ACHN (cell line): Measurements from ENCODE around the gene STAMBP.
"Not testable (repeated sequence)": the region's sequence is repeated elsewhere in the genome, so short reads cannot be mapped to it uniquely, and the experiment has no call there.

Experiments used
- DNase-seq: peaks from one replicate; pipeline ENCODE4 v3.0.0-alpha.2; 2015
- in situ Hi-C: cut with HindIII; loops from 2 replicates; pipeline ENCODE4 v1.10.0; 2017; ENCODE audit warnings: low sequenced_read_pairs, low pct_ligation_motif_present, low pct_unique_long_range_greater_than_20kb

STAMBP gene

DNA sequence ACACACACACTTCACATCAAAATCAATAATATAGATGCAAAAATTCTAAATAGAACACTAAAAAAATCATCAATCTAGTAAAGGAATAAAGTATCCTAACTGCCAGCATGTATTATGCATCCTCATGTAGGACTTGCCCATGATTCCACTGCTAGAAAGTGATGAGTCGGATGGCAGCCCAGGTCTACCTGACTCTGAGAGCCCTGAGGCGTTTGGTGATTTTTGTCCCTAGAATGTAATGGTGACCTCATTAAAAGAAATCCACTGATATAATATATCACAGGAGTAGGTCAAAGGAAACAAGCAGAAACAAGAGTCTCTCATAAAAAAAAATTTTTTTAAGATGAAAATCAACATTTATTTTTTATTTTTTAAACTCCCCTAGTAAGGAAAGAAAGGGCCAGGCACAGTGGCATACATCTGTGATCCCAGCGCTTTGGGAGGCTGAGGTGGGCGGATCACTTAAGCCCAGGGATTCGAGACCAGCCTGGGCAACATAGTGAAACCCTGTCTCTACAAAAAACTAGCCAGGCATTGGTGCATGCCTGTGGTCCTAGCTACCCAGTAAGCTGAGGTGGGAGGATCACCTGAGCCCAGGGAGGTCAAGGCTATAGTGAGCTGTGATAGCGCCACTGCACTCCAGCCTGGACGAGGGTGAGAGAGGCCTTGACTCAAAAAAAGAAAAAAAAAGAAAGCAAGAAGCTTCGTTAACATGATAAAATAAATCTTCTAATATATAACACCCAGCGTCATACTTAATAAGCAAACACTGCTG, 39.6 kb downstream of the STAMBP start:
- in situ Hi-C loops = no loop called here
- no peak for DNase-seq

DNA sequence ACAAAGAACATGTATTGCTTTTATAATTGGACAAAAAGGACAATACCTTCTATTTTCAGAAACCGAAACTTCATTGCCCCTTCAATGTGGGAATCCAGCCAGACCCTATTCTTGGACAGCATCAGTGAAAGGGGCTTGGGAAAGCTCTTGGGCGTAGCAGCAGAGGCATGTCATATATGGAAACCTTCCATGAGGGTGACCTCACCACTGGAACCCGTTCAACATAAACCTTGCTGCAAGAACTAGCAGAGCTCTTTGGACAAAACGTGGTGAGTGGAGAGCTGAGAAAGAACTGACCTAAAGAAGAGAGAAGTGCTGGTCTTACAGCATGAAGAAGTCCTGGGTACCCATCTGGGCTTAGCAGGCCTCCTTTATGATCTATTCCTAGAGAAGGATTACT, 41.3 kb downstream of the STAMBP start:
- in situ Hi-C loops = no loop called here
- no peak for DNase-seq

GRCh38 chr2:73877071-73877802, 48.5 kb downstream of the STAMBP start:
- in situ Hi-C loops = no loop called here
- no peak for DNase-seq

DNA sequence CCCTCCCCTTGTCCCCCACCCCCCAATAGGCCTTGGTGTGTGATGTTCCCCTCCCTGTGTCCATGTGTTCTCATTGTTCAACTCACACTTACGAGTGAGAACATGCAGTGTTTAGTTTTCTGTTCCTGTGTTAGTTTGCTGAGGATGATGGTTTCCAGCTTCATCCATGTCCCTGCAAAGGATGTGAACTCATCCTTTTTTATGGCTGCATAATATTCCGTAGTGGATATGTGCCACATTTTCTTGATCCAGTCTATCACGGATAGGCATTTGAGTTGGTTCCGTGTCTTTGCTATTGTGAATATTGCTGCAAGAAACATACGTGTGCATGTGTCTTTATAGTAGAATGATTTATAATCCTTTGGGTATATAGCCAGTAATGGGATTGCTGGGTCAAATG, 49.2 kb downstream of the STAMBP start:
- in situ Hi-C loops, DNase-seq: not testable (repeated sequence)

- no peak for DNase-seq
- in situ Hi-C loops = no loop called here
Measured at GRCh38 chr2:73885406-73885805, 56.6 kb downstream of the STAMBP start.

DNA sequence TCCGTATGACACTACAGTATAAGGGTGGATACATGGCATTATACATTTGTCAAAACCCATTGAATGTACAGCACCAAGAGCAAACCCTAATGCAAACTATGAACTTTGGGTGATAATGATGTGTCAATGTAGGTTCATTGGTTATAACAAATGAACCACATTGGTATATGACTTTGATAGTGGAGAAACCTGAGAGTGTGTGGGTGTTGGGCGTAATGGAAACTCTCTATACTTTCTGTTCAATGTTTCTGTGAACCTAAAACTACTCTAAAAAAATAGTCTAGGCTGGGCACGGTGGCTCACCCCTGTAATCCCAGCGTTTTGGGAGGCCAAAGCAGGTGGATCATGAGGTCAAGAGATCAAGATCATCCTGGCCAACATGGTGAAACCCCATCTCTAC, 57.6 kb downstream of the STAMBP start:
- in situ Hi-C loops = no loop called here
- no peak for DNase-seq

DNA sequence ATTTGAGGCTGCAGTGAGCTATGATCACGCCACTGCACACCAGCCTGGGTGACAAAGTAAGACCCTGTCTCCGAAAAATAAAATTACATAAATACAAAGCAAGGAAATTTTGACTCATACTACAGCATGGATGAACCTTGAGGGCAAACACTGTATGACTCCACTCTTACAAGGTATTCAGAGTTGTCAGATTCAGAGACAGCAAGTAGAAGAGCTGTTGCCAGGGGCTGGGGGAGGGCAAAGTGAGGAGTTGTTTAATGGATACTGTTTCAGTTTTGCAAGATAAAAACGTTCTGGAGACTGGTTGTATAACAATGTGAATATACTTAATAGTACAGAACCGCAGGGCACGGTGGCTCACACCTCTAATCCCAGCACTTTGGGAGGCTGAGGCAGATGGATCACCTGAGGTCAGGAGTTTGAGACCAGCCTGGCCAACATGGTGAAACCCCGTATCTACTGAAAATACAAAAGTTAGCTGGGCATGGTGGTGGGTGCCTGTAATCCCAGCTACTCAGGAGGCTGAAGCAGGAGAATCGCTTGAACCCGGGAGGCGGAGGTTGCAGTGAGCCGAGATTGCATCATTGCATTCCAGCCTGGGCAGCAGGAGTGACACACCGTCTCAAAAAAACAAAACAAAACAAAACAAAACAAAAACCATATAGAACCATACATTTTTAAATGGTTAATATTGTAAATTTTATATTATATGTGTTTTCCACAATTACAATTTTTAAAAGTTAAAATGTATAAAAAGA, 59.0 kb downstream of the STAMBP start:
- in situ Hi-C loops, DNase-seq: not testable (repeated sequence)

GRCh38 chr2:73888388-73888787, 59.6 kb downstream of the STAMBP start:
- in situ Hi-C loops = no loop called here

GRCh38 chr2:73889206-73889605, 60.4 kb downstream of the STAMBP start:
- DNase-seq = no peak

More at GRCh38 chr2:73888388-73888787, 59.6 kb downstream of the STAMBP start:
- DNase-seq = no peak

DNA sequence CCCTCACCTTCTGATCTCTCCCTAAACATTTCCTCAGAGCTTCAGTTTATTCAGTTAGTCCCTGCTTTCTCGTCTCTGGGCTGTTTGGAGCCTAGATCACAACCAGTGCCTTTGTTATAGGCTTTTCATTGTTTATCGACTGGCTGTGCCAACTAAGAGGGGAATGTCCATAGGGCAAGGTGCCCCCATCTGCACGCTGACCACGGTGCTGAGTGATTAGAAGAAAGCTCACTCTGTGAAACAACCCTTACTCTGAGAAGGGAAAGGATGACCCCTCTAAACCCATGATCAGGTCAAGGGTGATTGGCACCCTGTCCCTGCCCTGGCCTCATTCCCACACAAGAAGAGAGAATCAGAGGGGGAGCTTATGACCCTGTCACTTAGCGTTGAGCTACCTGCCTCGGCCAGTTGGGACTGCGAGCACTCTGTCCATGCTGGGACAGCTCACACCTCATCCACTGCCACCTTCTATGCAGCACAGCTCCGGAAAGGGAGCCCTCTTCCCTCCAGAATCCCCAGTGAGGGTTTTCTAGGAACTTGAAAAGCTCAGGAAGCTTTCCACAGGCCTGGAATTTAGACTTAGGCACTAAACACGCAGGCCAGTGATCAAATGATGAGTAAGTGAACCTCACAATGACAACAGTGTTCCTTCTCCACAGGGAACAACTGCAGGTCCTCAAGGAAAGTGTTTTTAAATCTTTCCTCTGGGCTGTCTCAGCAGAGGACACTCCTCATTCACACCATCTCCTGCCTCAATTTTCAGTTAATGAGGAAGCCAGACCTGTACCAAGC, 61.7 kb downstream of the STAMBP start:
- DNase-seq = no peak
- in situ Hi-C loops = no loop called here

More at GRCh38 chr2:73889206-73889605, 60.4 kb downstream of the STAMBP start:
- in situ Hi-C loops = no loop called here

DNA sequence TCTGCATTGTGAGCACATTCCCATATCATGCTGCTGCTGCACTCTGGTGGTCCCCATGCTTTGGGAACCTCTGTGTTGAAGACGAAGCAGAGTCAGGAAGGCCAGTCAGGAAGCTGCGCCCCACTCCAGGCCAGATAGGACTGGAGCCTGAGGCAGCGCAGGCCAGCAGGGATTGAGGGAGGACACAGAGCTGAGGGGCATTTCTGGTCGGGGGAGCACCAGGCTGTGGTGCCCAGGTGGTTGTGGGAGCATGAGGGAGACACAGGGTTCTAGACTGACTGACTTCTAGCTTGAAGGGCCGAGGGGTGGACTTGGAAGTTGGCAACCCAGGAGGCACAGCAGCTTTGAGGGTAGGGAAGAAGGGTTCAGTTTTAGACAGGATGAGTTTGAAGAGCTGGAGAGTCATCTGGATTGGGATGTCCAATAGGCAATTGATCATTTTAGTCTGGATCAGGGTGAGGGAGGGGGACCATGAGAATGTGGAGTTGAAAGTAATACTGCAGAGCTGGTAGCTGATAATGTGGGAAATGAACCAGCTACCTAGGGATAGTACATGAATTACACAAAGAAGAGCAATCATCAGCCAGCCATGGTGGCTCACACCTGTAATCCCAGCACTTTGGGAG, 62.6 kb downstream of the STAMBP start:
- in situ Hi-C loops = no loop called here
- DNase-seq = no peak

DNA sequence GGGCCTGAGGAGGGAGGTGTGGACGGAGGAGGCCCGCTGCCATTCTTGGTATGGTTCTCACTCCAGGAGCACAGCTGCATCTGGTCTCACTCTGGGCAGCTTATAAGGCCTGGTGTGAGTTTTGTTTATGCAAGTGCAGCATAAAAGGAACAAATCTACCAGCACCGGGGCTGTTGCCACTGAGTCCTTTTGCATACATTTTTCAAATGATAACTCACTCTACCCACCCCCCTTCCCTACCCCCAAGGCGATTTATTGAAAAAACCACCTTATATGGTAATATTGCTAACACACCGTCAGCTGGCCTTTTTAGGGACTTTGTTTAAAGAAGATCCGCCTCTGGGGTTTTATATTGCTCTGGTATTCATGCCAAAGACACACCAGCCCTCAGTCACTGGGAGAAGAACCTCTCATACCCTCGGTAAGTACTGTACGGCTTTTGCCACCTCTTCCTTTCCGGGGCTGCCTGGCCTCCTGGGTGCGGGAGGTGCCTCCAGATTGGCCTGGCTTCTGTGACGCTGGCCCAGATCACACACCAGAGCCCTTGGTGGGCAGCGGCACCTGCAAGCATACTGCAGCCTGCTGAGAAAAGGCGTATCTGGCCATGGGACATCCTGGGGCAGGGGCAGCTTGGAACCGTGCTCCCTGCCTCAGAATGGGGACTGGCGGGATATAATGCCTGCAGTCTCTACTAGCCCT, 64.0 kb downstream of the STAMBP start, which contains the start of gene ACTG2:
Gene ACTG2, plus strand, starts transcription at position 378 of the 699 bp plus-strand sequence. CDS start 8,304 bp downstream, outside the sequence.
- in situ Hi-C loops = no loop called here
- no peak for DNase-seq

DNA sequence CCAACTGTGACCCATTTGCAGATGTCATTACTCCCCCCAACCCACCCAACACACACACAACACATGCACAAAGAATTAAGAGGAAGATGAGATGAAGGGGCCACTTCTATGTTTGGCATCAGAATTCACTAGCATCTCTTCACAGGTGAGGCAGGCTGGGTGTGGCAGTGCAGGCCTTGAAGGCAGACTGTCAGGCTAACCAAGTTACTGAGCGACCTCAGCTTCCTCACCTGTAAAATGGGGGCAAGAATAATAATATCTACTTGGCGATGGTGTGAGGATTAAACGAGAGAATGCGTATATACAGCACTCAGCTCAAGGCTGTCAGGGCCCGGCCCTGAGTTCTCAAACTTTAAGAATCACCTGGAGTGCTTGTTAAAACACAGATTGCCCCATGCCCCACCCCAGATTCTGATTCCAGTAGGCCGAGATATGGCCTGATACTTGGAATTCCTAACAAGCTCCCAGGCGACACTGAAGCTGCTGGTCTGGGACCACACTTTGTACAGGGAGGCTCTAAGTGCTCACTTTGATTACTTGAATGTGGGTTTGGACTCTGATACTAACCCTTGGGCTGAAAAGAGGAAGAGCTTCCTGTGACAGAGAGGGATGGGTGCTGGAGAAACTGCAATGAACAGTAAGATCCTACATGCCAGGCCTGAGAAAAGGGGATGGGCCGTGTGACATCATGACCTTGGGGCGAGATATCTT, 65.2 kb downstream of the STAMBP start:
- in situ Hi-C loops = no loop called here
- no peak for DNase-seq

DNA sequence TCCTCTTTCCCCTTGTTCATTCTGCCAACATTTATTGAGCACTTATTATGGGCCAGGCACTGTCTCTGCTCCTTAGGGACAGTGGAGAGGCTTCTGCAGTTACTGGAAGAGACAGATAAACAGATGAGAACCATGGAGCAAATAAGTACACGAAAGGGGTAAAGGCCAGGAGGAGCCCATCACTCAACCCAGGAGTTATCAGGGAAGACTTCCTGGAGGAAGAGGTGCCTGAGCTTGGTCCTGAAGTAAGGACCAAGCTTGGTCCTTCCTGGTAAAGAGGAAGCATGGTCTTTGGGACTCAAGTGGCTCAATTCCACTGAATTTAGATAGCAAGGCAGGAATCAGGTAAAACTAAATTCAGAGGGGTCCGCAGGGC, 65.7 kb downstream of the STAMBP start:
- no peak for DNase-seq
- in situ Hi-C loops = no loop called here

- in situ Hi-C loops = no loop called here
- DNase-seq = no peak
Measured at GRCh38 chr2:73894877-73895276, 66.1 kb downstream of the STAMBP start.

DNA sequence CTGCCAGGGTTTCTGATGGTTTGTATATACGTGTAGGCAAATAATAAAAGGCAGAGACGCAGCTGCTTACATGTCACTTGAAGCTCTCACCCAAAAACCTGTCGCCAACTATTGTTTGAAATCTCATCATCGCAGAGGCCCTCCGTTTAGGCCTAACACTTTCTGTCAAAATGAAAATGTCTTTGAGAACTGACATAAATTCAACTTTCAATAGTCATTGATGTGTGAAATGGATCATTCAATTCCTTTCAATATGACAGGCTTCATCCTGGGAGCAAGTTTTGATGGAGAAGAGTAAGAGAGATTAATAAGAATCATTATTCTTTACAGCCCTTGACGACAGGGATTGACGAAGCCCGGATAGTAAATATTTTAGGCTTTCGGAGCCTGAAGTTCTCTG, 66.7 kb downstream of the STAMBP start:
- in situ Hi-C loops = no loop called here
- DNase-seq = no peak
